Measurements from ENCODE around the gene SCN1B. TPM values are rescaled to one million over a fixed set of nuclear protein-coding genes. Genes with fewer than 3 reads are reported as not detected.
A peak's percentile ranks its signal among the peaks of the same experiment; 100 is the strongest.
"Not testable (repeated sequence)": the region's sequence is repeated elsewhere in the genome, so short reads cannot be mapped to it uniquely, and the experiment has no call there.

The SCN1B gene
- polyA plus RNA-seq, 2 of the 4 experiments (the other 2 are of a cell fraction) = 11.0 to 11.3 TPM

DNA sequence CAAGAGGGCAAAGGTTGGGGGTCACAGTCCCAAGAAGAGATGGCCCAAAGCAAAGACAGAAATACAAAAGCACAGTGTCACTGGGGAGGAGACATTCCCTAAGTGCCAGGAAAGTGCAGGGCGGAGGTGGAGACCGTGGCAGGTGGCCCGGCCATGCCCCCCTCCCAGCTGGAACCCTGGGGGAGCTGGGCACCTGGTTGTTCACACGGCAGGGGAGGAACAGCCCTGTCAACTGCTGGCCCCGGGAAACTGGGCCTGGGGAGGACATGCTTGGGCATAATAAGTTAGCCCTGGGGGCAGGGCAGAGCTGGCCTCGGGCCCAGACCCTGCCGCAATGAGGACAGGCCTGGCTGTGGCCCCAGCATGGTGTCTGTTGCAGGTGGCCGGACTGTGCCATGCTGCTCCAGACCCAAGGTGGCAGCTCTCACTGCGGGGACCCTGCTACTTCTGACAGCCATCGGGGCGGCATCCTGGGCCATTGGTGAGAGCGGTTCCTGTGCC is 18.7 kb downstream of the SCN1B start:
- DNase-seq (ENCODE audit: low read depth in 1 of 2, low spot score in 1 of 2) (no peak), FAIRE-seq (no peak), ATAC-seq (peak in 1 of 2 experiments; percentile 3; a peak in 1 of 6 replicates)
- Histone ChIP-seq H3K27ac (peak overlapping the region in 1 of 2 experiments; percentile 22; a peak in 2 of 6 replicates), H3K9me3 (no peaks in the 10 kb centered on the region), H3K4me3 (no peak overlapping the region), H3K4me1 (peaks cover 15% of the 10 kb centered on the region), H3K4me2 (peak overlapping the region; percentile 20; the same call in 1 of the 3 replicates)
- POLR2A ChIA-PET = no interaction called here
- 57% methylated on average over 12 of the region's 12 CpGs for WGBS (ENCODE audit: missing lambda C conversion rate)
- CTCF ChIA-PET = interaction anchor here (1.1 to 16.2 kb wide), 11 partner anchors 11 to 105 kb away, joined by 3 to 374 read pairs (median 31); partner anchors contain the start of genes FXYD5, LGI4 and SCN1B
- TF ChIP-seq NR3C1 (IDR thresholded peaks at IDR 0.05) = no peak

DNA sequence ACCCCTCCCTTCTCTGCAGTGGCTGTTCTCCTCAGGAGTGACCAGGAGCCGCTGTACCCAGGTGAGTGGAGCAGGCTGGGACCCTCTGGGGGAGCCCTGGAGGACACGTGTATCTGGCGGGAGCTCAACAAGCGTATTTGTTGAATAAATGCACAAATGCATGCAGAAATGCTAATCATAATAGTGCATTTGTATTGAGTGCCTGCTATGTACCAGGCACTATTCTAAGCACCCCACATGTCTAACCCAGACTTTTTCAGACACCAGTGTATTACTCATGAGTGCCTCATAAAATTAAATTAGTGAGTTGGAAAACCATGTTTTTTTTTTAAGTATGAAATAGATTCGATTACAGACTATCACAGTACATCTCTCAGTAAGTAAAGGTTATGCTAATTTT is 19.2 kb downstream of the SCN1B start:
- Histone ChIP-seq H3K4me2 (no peak overlapping the region), H3K9me3 (no peaks in the 10 kb centered on the region), H3K27ac (peak overlapping the region in 1 of 2 experiments; percentile 22; a peak in 1 of 6 replicates), H3K4me1 (peaks cover 15% of the 10 kb centered on the region), H3K4me3 (no peak overlapping the region)
- ATAC-seq (no peak), FAIRE-seq (peak; percentile 43), DNase-seq (ENCODE audit: low read depth in 1 of 2, low spot score in 1 of 2) (no peak)
- POLR2A ChIA-PET = interaction anchor here (0.7 kb wide), 1 partner anchor 578 kb away, joined by 3 read pairs; no protein-coding TSS in a partner anchor
- TF ChIP-seq, protein P1, sequence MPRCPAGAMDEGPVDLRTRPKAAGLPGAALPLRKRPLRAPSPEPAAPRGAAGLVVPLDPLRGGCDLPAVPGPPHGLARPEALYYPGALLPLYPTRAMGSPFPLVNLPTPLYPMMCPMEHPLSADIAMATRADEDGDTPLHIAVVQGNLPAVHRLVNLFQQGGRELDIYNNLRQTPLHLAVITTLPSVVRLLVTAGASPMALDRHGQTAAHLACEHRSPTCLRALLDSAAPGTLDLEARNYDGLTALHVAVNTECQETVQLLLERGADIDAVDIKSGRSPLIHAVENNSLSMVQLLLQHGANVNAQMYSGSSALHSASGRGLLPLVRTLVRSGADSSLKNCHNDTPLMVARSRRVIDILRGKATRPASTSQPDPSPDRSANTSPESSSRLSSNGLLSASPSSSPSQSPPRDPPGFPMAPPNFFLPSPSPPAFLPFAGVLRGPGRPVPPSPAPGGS (IDR thresholded peaks at IDR 0.05) = no peak
- no peak for TF ChIP-seq RAD21 (conservative IDR thresholded peaks at IDR 0.05 in 1 of 2, IDR thresholded peaks at IDR 0.05 in 1 of 2)
- no peak for TF ChIP-seq EHF (CRISPR knock-in tag; IDR thresholded peaks at IDR 0.05)
- no peak for TF ChIP-seq KDM1A (IDR thresholded peaks at IDR 0.05; ENCODE audit: low read depth)
- no peak for TF ChIP-seq CBX2 (IDR thresholded peaks at IDR 0.05; ENCODE audit: borderline replicate concordance, low read depth)
- no peak for TF ChIP-seq JUNB (IDR thresholded peaks at IDR 0.05)
- no peak for TF ChIP-seq RNF2 (IDR thresholded peaks at IDR 0.05; ENCODE audit: borderline replicate concordance, low read depth)
- TF ChIP-seq, protein P2, sequence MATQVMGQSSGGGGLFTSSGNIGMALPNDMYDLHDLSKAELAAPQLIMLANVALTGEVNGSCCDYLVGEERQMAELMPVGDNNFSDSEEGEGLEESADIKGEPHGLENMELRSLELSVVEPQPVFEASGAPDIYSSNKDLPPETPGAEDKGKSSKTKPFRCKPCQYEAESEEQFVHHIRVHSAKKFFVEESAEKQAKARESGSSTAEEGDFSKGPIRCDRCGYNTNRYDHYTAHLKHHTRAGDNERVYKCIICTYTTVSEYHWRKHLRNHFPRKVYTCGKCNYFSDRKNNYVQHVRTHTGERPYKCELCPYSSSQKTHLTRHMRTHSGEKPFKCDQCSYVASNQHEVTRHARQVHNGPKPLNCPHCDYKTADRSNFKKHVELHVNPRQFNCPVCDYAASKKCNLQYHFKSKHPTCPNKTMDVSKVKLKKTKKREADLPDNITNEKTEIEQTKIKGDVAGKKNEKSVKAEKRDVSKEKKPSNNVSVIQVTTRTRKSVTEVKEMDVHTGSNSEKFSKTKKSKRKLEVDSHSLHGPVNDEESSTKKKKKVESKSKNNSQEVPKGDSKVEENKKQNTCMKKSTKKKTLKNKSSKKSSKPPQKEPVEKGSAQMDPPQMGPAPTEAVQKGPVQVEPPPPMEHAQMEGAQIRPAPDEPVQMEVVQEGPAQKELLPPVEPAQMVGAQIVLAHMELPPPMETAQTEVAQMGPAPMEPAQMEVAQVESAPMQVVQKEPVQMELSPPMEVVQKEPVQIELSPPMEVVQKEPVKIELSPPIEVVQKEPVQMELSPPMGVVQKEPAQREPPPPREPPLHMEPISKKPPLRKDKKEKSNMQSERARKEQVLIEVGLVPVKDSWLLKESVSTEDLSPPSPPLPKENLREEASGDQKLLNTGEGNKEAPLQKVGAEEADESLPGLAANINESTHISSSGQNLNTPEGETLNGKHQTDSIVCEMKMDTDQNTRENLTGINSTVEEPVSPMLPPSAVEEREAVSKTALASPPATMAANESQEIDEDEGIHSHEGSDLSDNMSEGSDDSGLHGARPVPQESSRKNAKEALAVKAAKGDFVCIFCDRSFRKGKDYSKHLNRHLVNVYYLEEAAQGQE (IDR thresholded peaks at IDR 0.05) = no peak
- TF ChIP-seq ESRRA (IDR thresholded peaks at IDR 0.05; ENCODE audit: borderline replicate concordance, low read length) = no peak
- no peak for TF ChIP-seq FOXS1 (CRISPR knock-in tag; IDR thresholded peaks at IDR 0.05)
- no peak for TF ChIP-seq ZNF302 (CRISPR knock-in tag; IDR thresholded peaks at IDR 0.05)
- TF ChIP-seq BHLHE40 (IDR thresholded peaks at IDR 0.05; ENCODE audit: low read depth, low read length) = no peak
- no peak for TF ChIP-seq HDAC2 (IDR thresholded peaks at IDR 0.05)
- TF ChIP-seq HOXA7 (CRISPR knock-in tag; IDR thresholded peaks at IDR 0.05) = no peak
- no peak for TF ChIP-seq ZFP36 (IDR thresholded peaks at IDR 0.05; ENCODE audit: borderline replicate concordance, partially characterized antibody)
- TF ChIP-seq RCOR1 (IDR thresholded peaks at IDR 0.05; ENCODE audit: low read depth, low read length) = no peak
- WGBS (ENCODE audit: missing lambda C conversion rate) = 66% methylated on average over 5 of the region's 5 CpGs
- CTCF ChIA-PET = interaction anchor here (1.4 to 16.2 kb wide), 8 partner anchors 10 to 86 kb away, joined by 5 to 374 read pairs (median 74); partner anchors contain the start of genes LGI4 and SCN1B

DNA sequence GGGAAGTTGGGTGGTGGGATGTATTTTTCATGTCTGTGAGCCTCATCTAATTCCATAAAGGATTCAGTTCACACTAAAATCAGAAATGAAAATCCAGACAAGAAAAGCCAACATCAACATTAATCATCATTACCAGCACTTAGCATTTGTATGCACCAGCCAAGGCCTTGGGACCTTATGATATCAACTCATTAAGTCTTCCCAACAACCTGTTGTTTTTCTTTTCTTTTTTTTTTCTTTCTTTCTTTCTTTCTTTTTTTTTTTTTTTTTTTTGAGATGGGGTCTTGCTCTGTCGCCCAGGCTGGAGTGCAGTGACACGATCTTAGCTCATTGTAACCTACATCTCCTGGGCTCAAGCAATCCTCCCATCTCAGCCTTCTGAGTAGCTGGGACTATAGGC is 20.4 kb downstream of the SCN1B start:
- 85% methylated on average over 2 of the region's 2 CpGs for WGBS (ENCODE audit: missing lambda C conversion rate)
- H3K4me2 ChIP-seq; H3K4me3 ChIP-seq; H3K9me3 ChIP-seq; DNase-seq (ENCODE audit: low read depth in 1 of 2, low spot score in 1 of 2); H3K27ac ChIP-seq; POLR2A ChIA-PET; ATAC-seq: not testable (repeated sequence)
- FAIRE-seq = peak; percentile 51
- CTCF ChIA-PET = interaction anchor here (1.1 to 18.1 kb wide), 10 partner anchors 2 to 124 kb away, joined by 3 to 374 read pairs (median 30); partner anchors contain the start of genes HPN, LGI4, SCN1B and ZNF30
- H3K4me1 ChIP-seq = peaks cover 15% of the 10 kb centered on the region

DNA sequence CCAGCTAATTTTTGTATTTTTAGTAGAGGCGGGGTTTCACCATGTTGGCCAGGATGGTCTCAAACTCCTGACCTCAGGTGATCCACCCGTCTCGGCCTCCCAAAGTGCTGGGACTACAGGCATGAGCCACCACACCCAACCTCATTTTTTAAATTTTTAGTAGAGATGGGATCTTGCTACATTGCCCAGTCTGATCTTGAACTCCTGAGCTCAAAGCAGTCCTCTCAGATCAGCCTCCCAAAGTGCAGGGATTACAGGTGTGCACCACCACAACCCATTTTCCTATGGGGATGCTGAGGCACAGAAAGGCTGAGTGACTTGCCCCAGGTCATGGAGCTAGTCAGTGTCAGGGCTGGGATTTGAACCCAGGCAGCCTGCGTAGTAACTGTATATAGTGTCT is 21.0 kb downstream of the SCN1B start:
- H3K4me3 ChIP-seq; H3K4me2 ChIP-seq; FAIRE-seq; POLR2A ChIA-PET; H3K27ac ChIP-seq; H3K9me3 ChIP-seq; ATAC-seq; DNase-seq (ENCODE audit: low read depth in 1 of 2, low spot score in 1 of 2): not testable (repeated sequence)
- CTCF ChIA-PET = interaction anchor here (1.1 to 18.1 kb wide), 12 partner anchors 3 to 125 kb away, joined by 3 to 374 read pairs (median 10); partner anchors contain the start of genes HPN, LGI4, SCN1B and ZNF30
- 89% methylated on average over 4 of the region's 4 CpGs for WGBS (ENCODE audit: missing lambda C conversion rate)
- H3K4me1 ChIP-seq = peaks cover 15% of the 10 kb centered on the region
